GM12878 (cell line): ENCODE measurements around the gene MGP. TPM values are rescaled to one million over a fixed set of nuclear protein-coding genes. Genes with fewer than 3 reads are reported as not detected.

Experiments used
- EP300 ChIP-seq, 2 experiments: fragments of 150-350 bp in 1 of 2; IDR thresholded peaks; 2 replicates each; pipeline ENCODE4 v1.6.1; 2011 to 2012; ENCODE audit warnings: low read depth in 2 of 2, low read length in 2 of 2, borderline replicate concordance in 1 of 2, improper control_type of control experiment in 1 of 2, inconsistent platforms in 1 of 2; ENCODE audit not compliant: control insufficient read depth in 1 of 2
- IRF3 ChIP-seq: fragments of 450-650 bp; IDR thresholded peaks from 2 replicates; pipeline ENCODE4 v1.6.1; 2014; ENCODE audit warnings: mild to moderate bottlenecking
- IRF5 ChIP-seq: fragments of 450-650 bp; IDR thresholded peaks from 2 replicates; pipeline ENCODE4 v1.6.1; 2017; ENCODE audit warnings: borderline replicate concordance
- SIN3A ChIP-seq: IDR thresholded peaks from 2 replicates; pipeline ENCODE4 v1.6.1; 2012; ENCODE audit warnings: low read depth, low read length, improper control_type of control experiment
- SIX5 ChIP-seq: IDR thresholded peaks from 2 replicates; pipeline ENCODE4 v1.6.1; 2011; ENCODE audit warnings: mild to moderate bottlenecking, low read depth, low read length, moderate library complexity; ENCODE audit not compliant: severe bottlenecking
- WRNIP1 ChIP-seq: IDR thresholded peaks from 2 replicates; pipeline ENCODE4 v1.6.1; 2011; ENCODE audit warnings: low read depth, low read length, improper control_type of control experiment, borderline replicate concordance
- ZBTB11 ChIP-seq: fragments of 450-650 bp; formaldehyde crosslinking; IDR thresholded peaks from 2 replicates; pipeline ENCODE4 v1.5.0; 2022; ENCODE audit warnings: mild to moderate bottlenecking, missing genetic modification characterization
- polyA plus RNA-seq, 11 experiments: library from polyadenylated mRNA; depleted of rRNA in 4 of 11; unstranded in 6 of 11; stranded (reverse) in 5 of 11; fragments of >200 nt; fragmentation: Nextera tagmentation in 4 of 11; fragmentation: Illumina TruSeq in 1 of 11; extraction: Ambion mirVana in 4 of 11; extraction: Trizol in 1 of 11; gene quantifications; 1 replicate in 1 of 11; 2 replicates in 10 of 11; pipeline versions ENCODE4 v1.2.1 to v1.2.3, GENCODE V29; 2011 to 2016; ENCODE audit warnings: inconsistent platforms in 2 of 11, missing spikeins in 2 of 11, low read depth in 1 of 11
- total RNA-seq, 4 experiments: library from RNA; depleted of rRNA in 3 of 4; stranded (reverse); fragments of >200 nt in 3 of 4; fragmentation: Illumina TruSeq in 1 of 4; extraction: Trizol in 1 of 4; gene quantifications; 2 replicates each; pipeline versions ENCODE4 v1.2.1 to v1.2.3, GENCODE V29; 2013 to 2021

MGP gene
- total and polyA plus RNA-seq, 10 of the 15 experiments (the other 5 are each of a cell fraction or from before 2014, with no cell fraction given) = 0.21 to 1.2 TPM; not detected in 8

- no peak for TF ChIP-seq WRNIP1
- TF ChIP-seq SIX5 = no peak
- no peak for TF ChIP-seq IRF3
- no peak for TF ChIP-seq EP300 (IDR thresholded peaks at IDR 0.05; ENCODE audit: borderline replicate concordance in 1 of 2, control insufficient read depth in 1 of 2, low read depth in 2 of 2, low read length in 2 of 2)
- no peak for TF ChIP-seq ZBTB11 (CRISPR knock-in tag)
- no peak for TF ChIP-seq SIN3A
- no peak for TF ChIP-seq IRF5
These were observed 11.0 kb upstream of the MGP start (continued) for GRCh38 chr12:14896521-14897169.
